ENCODE results near the gene AP3S2.

The AP3S2 gene

GRCh38 chr15:89826671-89827655, 66.8 kb downstream of the AP3S2 start:
- Histone ChIP-seq H3K27me3 (replicated peaks; ENCODE audit: insufficient read depth, low read length) (no peaks in the 10 kb centered on the region), H3K4me1 (ENCODE audit: low read length) (no peaks in the 10 kb centered on the region), H3K4me2 (ENCODE audit: low read depth, low read length) (no peak overlapping the region), H3K27ac (ENCODE audit: low read length) (no peak overlapping the region), H3K36me3 (replicated peaks; ENCODE audit: insufficient read depth, low read length) (no peaks in the 10 kb centered on the region), H3K4me3 (ENCODE audit: low read length) (no peak overlapping the region), H4K20me1 (ENCODE audit: insufficient read depth, low read length) (no peaks in the 10 kb centered on the region), H3K9me3 (replicated peaks; ENCODE audit: insufficient read depth, low read length) (no peaks in the 10 kb centered on the region), H2AFZ (ENCODE audit: low read length) (no peak overlapping the region), H3F3A (ENCODE audit: insufficient read depth, low read length) (no peaks in the 10 kb centered on the region), H3K9ac (ENCODE audit: low read length) (no peak overlapping the region), H3K79me2 (ENCODE audit: low read length) (no peaks in the 10 kb centered on the region), H3K9me2 (replicated peaks; ENCODE audit: insufficient read depth, low read length) (no peaks in the 10 kb centered on the region)
- DNase-seq, result no peak
- TF ChIP-seq EZH2 (optimal IDR thresholded peaks at IDR 0.05; ENCODE audit: low read depth, low read length), result no peak
- TF ChIP-seq EZH2phosphoT487 (IDR thresholded peaks at IDR 0.05; ENCODE audit: low read length), result no peak
- TF ChIP-seq CTCF (IDR thresholded peaks at IDR 0.05; ENCODE audit: low read length), result no peak

GRCh38 chr15:89825271-89825940, 68.4 kb downstream of the AP3S2 start:
- DNase-seq, result no peak
- no peaks in the 10 kb centered on the region for H3K9me2 ChIP-seq (replicated peaks; ENCODE audit: insufficient read depth, low read length)
- no peaks in the 10 kb centered on the region for H3K4me1 ChIP-seq (ENCODE audit: low read length)

GRCh38 chr15:89824607-89824867, 69.3 kb downstream of the AP3S2 start:
- TF ChIP-seq EZH2phosphoT487 (IDR thresholded peaks at IDR 0.05; ENCODE audit: low read length) (no peak), EZH2 (optimal IDR thresholded peaks at IDR 0.05; ENCODE audit: low read depth, low read length) (no peak), CTCF (IDR thresholded peaks at IDR 0.05; ENCODE audit: low read length) (no peak)
- H3K27me3 ChIP-seq (replicated peaks; ENCODE audit: insufficient read depth, low read length), result no peaks in the 10 kb centered on the region
- H3K4me1 ChIP-seq (ENCODE audit: low read length), result no peaks in the 10 kb centered on the region
- H3K9me3 ChIP-seq (replicated peaks; ENCODE audit: insufficient read depth, low read length), result no peaks in the 10 kb centered on the region
- no peak overlapping the region for H2AFZ ChIP-seq (ENCODE audit: low read length)
- H3K4me2 ChIP-seq (ENCODE audit: low read depth, low read length), result no peak overlapping the region
- no peaks in the 10 kb centered on the region for H3K79me2 ChIP-seq (ENCODE audit: low read length)
- H3F3A ChIP-seq (ENCODE audit: insufficient read depth, low read length), result no peaks in the 10 kb centered on the region
- H3K9ac ChIP-seq (ENCODE audit: low read length), result no peak overlapping the region
- no peak for DNase-seq
- no peaks in the 10 kb centered on the region for H3K36me3 ChIP-seq (replicated peaks; ENCODE audit: insufficient read depth, low read length)
- no peaks in the 10 kb centered on the region for H4K20me1 ChIP-seq (ENCODE audit: insufficient read depth, low read length)
- no peak overlapping the region for H3K4me3 ChIP-seq (ENCODE audit: low read length)
- H3K9me2 ChIP-seq (replicated peaks; ENCODE audit: insufficient read depth, low read length), result no peaks in the 10 kb centered on the region
- H3K27ac ChIP-seq (ENCODE audit: low read length), result no peak overlapping the region

More at GRCh38 chr15:89825271-89825940, 68.4 kb downstream of the AP3S2 start:
- Histone ChIP-seq H3K9ac (ENCODE audit: low read length) (no peak overlapping the region), H3F3A (ENCODE audit: insufficient read depth, low read length) (no peaks in the 10 kb centered on the region), H3K36me3 (replicated peaks; ENCODE audit: insufficient read depth, low read length) (no peaks in the 10 kb centered on the region), H3K4me2 (ENCODE audit: low read depth, low read length) (no peak overlapping the region), H3K27me3 (replicated peaks; ENCODE audit: insufficient read depth, low read length) (no peaks in the 10 kb centered on the region), H2AFZ (ENCODE audit: low read length) (no peak overlapping the region), H3K27ac (ENCODE audit: low read length) (no peak overlapping the region), H4K20me1 (ENCODE audit: insufficient read depth, low read length) (no peaks in the 10 kb centered on the region), H3K79me2 (ENCODE audit: low read length) (no peaks in the 10 kb centered on the region), H3K4me3 (ENCODE audit: low read length) (no peak overlapping the region), H3K9me3 (replicated peaks; ENCODE audit: insufficient read depth, low read length) (no peaks in the 10 kb centered on the region)
- TF ChIP-seq EZH2 (optimal IDR thresholded peaks at IDR 0.05; ENCODE audit: low read depth, low read length) (no peak), EZH2phosphoT487 (IDR thresholded peaks at IDR 0.05; ENCODE audit: low read length) (no peak), CTCF (IDR thresholded peaks at IDR 0.05; ENCODE audit: low read length) (no peak)
